K562 treated with DMSO at 1 percent for 48 hours (cell line): ENCODE data around the gene LARP7. TPM values are rescaled to one million over a fixed set of nuclear protein-coding genes. Genes with fewer than 3 reads are reported as not detected.

Experiments
- total RNA-seq: library from RNA; unstranded; fragments of 300-600 nt; gene quantifications from 2 replicates; pipeline ENCODE4 v1.2.3, GENCODE V29; 2022; ENCODE audit warnings: low replicate concordance; ENCODE audit errors: extremely low read depth

Gene LARP7
- total RNA-seq: not detected in 2 replicates

GRCh38 chr4:112636688-112637551, at the start of gene LARP7, which contains the start of gene ZGRF1:
TSS of gene LARP7 (plus strand) at chr4:112637143. CDS start at chr4:112644670, 7,527 bp downstream.
TSS of gene ZGRF1 (minus strand) at chr4:112636909. CDS start at chr4:112633176, 3,733 bp downstream.

Other genes with a start within 250 kb of the LARP7 start
- gene NEUROG2, start 121.0 kb upstream of the LARP7 start, total RNA-seq: not detected in 2 replicates
- not detected in 2 replicates for gene ZGRF1, start 234 bp upstream of the LARP7 start, total RNA-seq